Activated CD4-positive, alpha-beta T cell treated with anti-CD3 and anti-CD28 coated beads, Interleukin-2, amount 50 U/mL, for 24 hours (primary cell): ENCODE data around the gene TINAG.
"Not testable (repeated sequence)": the region's sequence is repeated elsewhere in the genome, so short reads cannot be mapped to it uniquely, and the experiment has no call there.

Source experiments
- DNase-seq, 2 donors: peaks; one replicate each; pipeline ENCODE4 v3.0.0-alpha.2; 2020; ENCODE audit warnings: low read depth in 1 of 2, low spot score in 1 of 2

The TINAG gene

GRCh38 chr6:54307439-54307910 is 766 bp upstream of the TINAG start:
- no peak for DNase-seq

- DNase-seq, result no peak
Observed at GRCh38 chr6:54308986-54309315, 710 bp downstream of the TINAG start.

- DNase-seq, result no peak
Observed at GRCh38 chr6:54310377-54311152, 2.3 kb downstream of the TINAG start.

- DNase-seq, result no peak
Observed at GRCh38 chr6:54315656-54316055, 7.4 kb downstream of the TINAG start.

GRCh38 chr6:54320871-54321270 is 12.6 kb downstream of the TINAG start:
- DNase-seq, result no peak

GRCh38 chr6:54327631-54328030 is 19.4 kb downstream of the TINAG start:
- DNase-seq, result no peak

- DNase-seq, result not testable (repeated sequence)
Observed at GRCh38 chr6:54331571-54331970, 23.3 kb downstream of the TINAG start.

GRCh38 chr6:54335871-54336270 is 27.6 kb downstream of the TINAG start:
- no peak for DNase-seq

GRCh38 chr6:54353975-54354374 is 45.7 kb downstream of the TINAG start:
- no peak for DNase-seq

- no peak for DNase-seq
Observed at GRCh38 chr6:54354608-54355007, 46.4 kb downstream of the TINAG start.

- DNase-seq, result no peak
Observed at GRCh38 chr6:54357141-54357540, 48.9 kb downstream of the TINAG start.

- no peak for DNase-seq
Observed at GRCh38 chr6:54361188-54361587, 52.9 kb downstream of the TINAG start.

GRCh38 chr6:54361734-54362133 is 53.5 kb downstream of the TINAG start:
- no peak for DNase-seq

- no peak for DNase-seq
Observed at GRCh38 chr6:54366667-54367327, 58.6 kb downstream of the TINAG start.

- no peak for DNase-seq
Observed at GRCh38 chr6:54377776-54378175, 69.5 kb downstream of the TINAG start.

- DNase-seq, result no peak
Observed at GRCh38 chr6:54386295-54386694, 78.1 kb downstream of the TINAG start.

GRCh38 chr6:54390362-54390761 is 82.1 kb downstream of the TINAG start:
- DNase-seq, result no peak

GRCh38 chr6:54391577-54391976 is 83.3 kb downstream of the TINAG start:
- no peak for DNase-seq

GRCh38 chr6:54403096-54403495 is 94.9 kb downstream of the TINAG start:
- DNase-seq, result no peak

- DNase-seq, result no peak
Observed at GRCh38 chr6:54404791-54405190, 96.5 kb downstream of the TINAG start.

- no peak for DNase-seq
Observed at GRCh38 chr6:54411767-54412166, 103.5 kb downstream of the TINAG start.

- no peak for DNase-seq
Observed at GRCh38 chr6:54415517-54415916, 107.3 kb downstream of the TINAG start.

- no peak for DNase-seq
Observed at GRCh38 chr6:54419885-54420284, 111.6 kb downstream of the TINAG start.
